Adrenal gland (tissue), 5 donors: ENCODE results near the gene BIRC3.

Source experiments
- CTCF ChIP-seq, 6 experiments: fragments of 450-650 bp in 4 of 6; fragments of 200-600 bp in 2 of 6; sonication (generic) in 1 of 6; IDR thresholded peaks; 1 replicate in 5 of 6; 2 replicates in 1 of 6; pipeline versions ENCODE4 v1.5.1 to v1.8.0; 2016 to 2021; ENCODE audit warnings: antibody characterized with exemption in 6 of 6, mild to moderate bottlenecking in 2 of 6, moderate library complexity in 1 of 6
- POLR2A ChIP-seq, 2 donors: fragments of 450-650 bp; IDR thresholded peaks; one replicate each; pipeline ENCODE4 v1.6.1; 2017; ENCODE audit warnings: antibody characterized with exemption in 2 of 2, mild to moderate bottlenecking in 2 of 2, moderate library complexity in 1 of 2
- donor health status: DM: no; HTN: no; CAD: no.

GRCh38 chr11:102312667-102313066 lies 4.6 kb upstream of the BIRC3 start:
- TF ChIP-seq CTCF (IDR thresholded peaks at IDR 0.05) (no peak), POLR2A (IDR thresholded peaks at IDR 0.05) (no peak)
